ENCODE measurements around the gene SLC22A1. TPM values are rescaled to one million over a fixed set of nuclear protein-coding genes. Genes with fewer than 3 reads are reported as not detected.

Gene SLC22A1
- total and polyA plus RNA-seq, 4 donors: 0.72 to 2.5 (median 1.3) TPM

DNA sequence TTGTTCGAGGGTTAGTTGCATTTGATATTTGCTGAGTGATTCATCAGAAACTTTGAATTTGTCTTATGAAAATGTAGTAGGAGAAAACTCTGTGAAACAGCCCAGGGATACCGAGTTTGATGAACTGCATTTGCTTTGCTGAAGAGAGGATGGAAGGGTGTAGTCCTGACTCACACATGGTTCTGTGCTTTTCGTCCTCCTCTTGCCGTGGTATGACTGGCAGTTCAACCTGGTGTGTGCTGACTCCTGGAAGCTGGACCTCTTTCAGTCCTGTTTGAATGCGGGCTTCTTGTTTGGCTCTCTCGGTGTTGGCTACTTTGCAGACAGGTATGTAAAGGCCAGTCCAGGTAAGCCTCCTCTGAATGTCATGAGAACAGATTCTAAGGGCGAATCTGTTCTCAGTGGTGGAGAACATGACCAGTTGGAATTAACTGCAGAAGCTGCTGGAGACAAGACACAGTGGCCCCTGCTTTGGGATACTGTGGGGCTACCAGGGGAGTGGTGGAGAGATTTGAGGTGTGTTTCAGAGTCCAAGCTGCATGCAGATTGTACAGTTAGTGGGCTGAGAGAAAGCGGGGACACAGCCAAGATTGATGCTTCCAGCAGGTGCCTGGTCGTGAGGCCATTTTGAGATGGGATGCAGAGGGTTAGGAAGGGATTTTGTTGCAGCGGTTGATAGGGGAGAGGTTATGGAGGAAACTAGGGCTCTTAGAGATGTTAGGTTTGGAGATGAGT is 8.4 kb downstream of the SLC22A1 start:
- ATAC-seq (ENCODE audit: insufficient read depth, low FRiP score) (no peak), DNase-seq (no peak)
- no peak overlapping the region for H3K27ac ChIP-seq (ENCODE audit: low read depth in 1 of 2, low read length in 1 of 2)
- no peaks in the 10 kb centered on the region for H3K27me3 ChIP-seq (ENCODE audit: control insufficient read depth in 3 of 3, insufficient read depth in 3 of 3, low read length in 2 of 3)
- WGBS, 2 donors: 94 to 95% methylated on average over 10 of the region's 10 CpGs
- no peaks in the 10 kb centered on the region for H3K36me3 ChIP-seq (ENCODE audit: control insufficient read depth in 4 of 4, insufficient read depth in 4 of 4, low read length in 4 of 4)
- no peak overlapping the region for H3K4me3 ChIP-seq
- H3K9ac ChIP-seq (ENCODE audit: insufficient read depth in 1 of 2, low read length in 2 of 2): no peak overlapping the region
- TF ChIP-seq, protein P1, sequence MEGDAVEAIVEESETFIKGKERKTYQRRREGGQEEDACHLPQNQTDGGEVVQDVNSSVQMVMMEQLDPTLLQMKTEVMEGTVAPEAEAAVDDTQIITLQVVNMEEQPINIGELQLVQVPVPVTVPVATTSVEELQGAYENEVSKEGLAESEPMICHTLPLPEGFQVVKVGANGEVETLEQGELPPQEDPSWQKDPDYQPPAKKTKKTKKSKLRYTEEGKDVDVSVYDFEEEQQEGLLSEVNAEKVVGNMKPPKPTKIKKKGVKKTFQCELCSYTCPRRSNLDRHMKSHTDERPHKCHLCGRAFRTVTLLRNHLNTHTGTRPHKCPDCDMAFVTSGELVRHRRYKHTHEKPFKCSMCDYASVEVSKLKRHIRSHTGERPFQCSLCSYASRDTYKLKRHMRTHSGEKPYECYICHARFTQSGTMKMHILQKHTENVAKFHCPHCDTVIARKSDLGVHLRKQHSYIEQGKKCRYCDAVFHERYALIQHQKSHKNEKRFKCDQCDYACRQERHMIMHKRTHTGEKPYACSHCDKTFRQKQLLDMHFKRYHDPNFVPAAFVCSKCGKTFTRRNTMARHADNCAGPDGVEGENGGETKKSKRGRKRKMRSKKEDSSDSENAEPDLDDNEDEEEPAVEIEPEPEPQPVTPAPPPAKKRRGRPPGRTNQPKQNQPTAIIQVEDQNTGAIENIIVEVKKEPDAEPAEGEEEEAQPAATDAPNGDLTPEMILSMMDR (IDR thresholded peaks at IDR 0.05; ENCODE audit: control extremely low read depth, extremely low read depth): no peak
- no peaks in the 10 kb centered on the region for H3K9me3 ChIP-seq (ENCODE audit: control insufficient read depth in 4 of 4, insufficient read depth in 3 of 4, low read length in 3 of 4)
- H3K4me1 ChIP-seq (ENCODE audit: control insufficient read depth in 5 of 5, insufficient read depth in 5 of 5, low read length in 5 of 5): no peaks in the 10 kb centered on the region

DNA sequence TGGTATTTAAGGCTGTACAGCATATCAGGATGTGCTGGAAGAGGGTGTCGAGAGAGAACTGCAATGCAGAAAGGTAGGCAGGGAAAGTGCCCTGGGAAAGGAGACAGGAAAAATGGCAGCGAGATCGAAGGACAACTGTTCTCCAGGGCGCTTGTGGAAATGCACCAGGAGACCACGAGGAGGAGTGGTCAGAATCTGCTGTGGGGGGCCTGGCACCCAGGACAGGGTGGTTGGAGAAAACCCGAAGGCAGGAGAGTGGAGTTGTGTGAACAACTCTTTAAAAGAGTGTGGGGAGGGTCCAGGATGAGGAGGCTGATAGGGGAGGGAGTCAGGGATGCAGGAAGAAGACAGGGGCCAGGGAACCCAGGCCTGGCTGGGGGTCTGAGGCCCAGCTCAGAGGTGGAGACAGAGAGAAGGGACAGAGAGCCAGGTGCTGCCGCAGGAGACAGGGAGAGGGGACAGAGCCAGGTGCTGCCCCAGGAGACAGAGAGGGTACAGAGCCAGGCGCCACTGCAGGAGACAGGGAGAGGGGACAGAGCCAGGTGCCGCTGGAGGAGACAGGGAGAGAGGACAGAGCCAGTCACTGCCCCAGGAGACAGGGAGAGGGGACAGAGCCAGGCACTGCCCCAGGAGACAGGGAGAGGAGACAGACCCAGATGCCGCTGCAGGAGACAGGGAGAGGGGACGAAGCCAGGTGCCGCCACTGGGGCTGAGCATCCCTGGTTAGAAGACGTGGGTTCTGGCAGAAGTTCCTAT is 9.3 kb downstream of the SLC22A1 start:
- H3K4me3 ChIP-seq: no peak overlapping the region
- 89 to 91% methylated on average over 13 of the region's 13 CpGs for WGBS, 2 donors
- DNase-seq (no peak), ATAC-seq (ENCODE audit: insufficient read depth, low FRiP score) (no peak)
- no peak overlapping the region for H3K27ac ChIP-seq (ENCODE audit: low read depth in 1 of 2, low read length in 1 of 2)
- no peaks in the 10 kb centered on the region for H3K4me1 ChIP-seq (ENCODE audit: control insufficient read depth in 5 of 5, insufficient read depth in 5 of 5, low read length in 5 of 5)
- no peaks in the 10 kb centered on the region for H3K9me3 ChIP-seq (ENCODE audit: control insufficient read depth in 4 of 4, insufficient read depth in 3 of 4, low read length in 3 of 4)
- no peaks in the 10 kb centered on the region for H3K36me3 ChIP-seq (ENCODE audit: control insufficient read depth in 4 of 4, insufficient read depth in 4 of 4, low read length in 4 of 4)
- H3K27me3 ChIP-seq (ENCODE audit: control insufficient read depth in 3 of 3, insufficient read depth in 3 of 3, low read length in 2 of 3): no peaks in the 10 kb centered on the region
- no peak overlapping the region for H3K9ac ChIP-seq (ENCODE audit: insufficient read depth in 1 of 2, low read length in 2 of 2)
- TF ChIP-seq, protein P1 (IDR thresholded peaks at IDR 0.05; ENCODE audit: control extremely low read depth, extremely low read depth): no peak

DNA sequence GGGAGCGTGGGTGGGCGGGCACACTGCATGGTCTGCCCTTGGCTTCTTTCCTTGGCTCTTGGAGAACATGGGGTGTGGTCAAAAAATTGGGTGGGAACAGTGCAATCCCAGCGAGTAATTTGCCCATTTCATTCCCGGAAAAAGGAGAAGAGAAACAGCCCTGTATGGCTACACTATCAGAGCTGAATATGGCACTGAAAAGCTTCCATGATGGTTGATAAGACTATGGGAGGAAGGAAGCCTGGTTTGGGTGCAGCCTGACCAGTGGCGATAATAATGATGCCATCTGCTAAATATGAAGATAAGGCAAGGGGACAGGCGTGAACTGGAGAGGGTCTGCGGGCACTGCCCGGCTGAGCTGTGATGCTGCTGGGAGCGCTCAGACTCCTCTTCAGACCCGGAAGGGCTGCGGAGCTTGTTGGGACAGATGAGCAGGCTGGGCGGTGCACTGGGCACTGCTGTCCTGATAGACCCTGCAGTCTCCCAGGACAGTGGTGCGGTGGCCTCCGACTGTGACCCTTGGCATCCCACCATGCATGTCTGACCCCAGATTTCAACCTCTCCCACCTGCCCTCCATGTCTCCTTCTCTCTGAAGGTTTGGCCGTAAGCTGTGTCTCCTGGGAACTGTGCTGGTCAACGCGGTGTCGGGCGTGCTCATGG is 10.2 kb downstream of the SLC22A1 start:
- no peaks in the 10 kb centered on the region for H3K9me3 ChIP-seq (ENCODE audit: control insufficient read depth in 4 of 4, insufficient read depth in 3 of 4, low read length in 3 of 4)
- ATAC-seq (ENCODE audit: insufficient read depth, low FRiP score) (no peak), DNase-seq (no peak)
- WGBS, 2 donors: 85 to 94% methylated on average over 19 of the region's 19 CpGs
- H3K9ac ChIP-seq (ENCODE audit: insufficient read depth in 1 of 2, low read length in 2 of 2): no peak overlapping the region
- no peaks in the 10 kb centered on the region for H3K36me3 ChIP-seq (ENCODE audit: control insufficient read depth in 4 of 4, insufficient read depth in 4 of 4, low read length in 4 of 4)
- TF ChIP-seq, protein P1 (IDR thresholded peaks at IDR 0.05; ENCODE audit: control extremely low read depth, extremely low read depth): no peak
- no peak overlapping the region for H3K4me3 ChIP-seq
- no peaks in the 10 kb centered on the region for H3K4me1 ChIP-seq (ENCODE audit: control insufficient read depth in 5 of 5, insufficient read depth in 5 of 5, low read length in 5 of 5)
- no peak overlapping the region for H3K27ac ChIP-seq (ENCODE audit: low read depth in 1 of 2, low read length in 1 of 2)
- H3K27me3 ChIP-seq (ENCODE audit: control insufficient read depth in 3 of 3, insufficient read depth in 3 of 3, low read length in 2 of 3): no peaks in the 10 kb centered on the region
